ENCODE data around the gene UPK3BL1. TPM values are rescaled to one million over a fixed set of nuclear protein-coding genes. Genes with fewer than 3 reads are reported as not detected.
"Not testable (repeated sequence)": the region's sequence is repeated elsewhere in the genome, so short reads cannot be mapped to it uniquely, and the experiment has no call there.

UPK3BL1 gene
- total and polyA plus RNA-seq, 2 of the 4 experiments (the other 2 are of a cell fraction): 1.6 to 21.1 TPM

DNA sequence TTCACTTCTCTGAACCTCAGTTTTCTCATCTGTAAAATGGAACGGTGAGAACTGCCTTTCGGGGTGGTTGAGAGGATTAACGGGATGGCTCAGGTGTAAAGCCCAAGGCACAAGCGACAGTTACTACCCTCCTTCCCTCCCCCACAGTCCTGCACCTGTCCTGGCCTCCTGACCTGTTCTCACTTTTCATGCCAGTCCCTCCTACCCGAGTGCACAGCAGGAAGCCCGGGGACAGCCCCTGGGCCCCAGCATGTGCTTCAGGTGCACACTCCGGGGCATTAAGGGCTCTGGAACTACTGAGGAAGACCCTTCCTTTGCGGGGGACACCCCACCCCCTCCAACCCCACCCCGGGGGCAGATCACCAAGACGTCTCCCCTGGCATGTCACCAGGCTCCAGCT, 26.7 kb downstream of the UPK3BL1 start:
- H3K18ac ChIP-seq (ENCODE audit: low read depth, low read length); H4K8ac ChIP-seq (ENCODE audit: low read depth in 2 of 2, low read length in 2 of 2); H3K4me1 ChIP-seq (ENCODE audit: control insufficient read depth, insufficient read depth, low read length); intact Hi-C loops (cut with micrococcal nuclease); POLR2A ChIA-PET (ENCODE audit: unreplicated experiment); H2AK9ac ChIP-seq (replicated peaks; ENCODE audit: low read depth, low read length, poor library complexity); H3K79me1 ChIP-seq (ENCODE audit: low read depth in 1 of 2, low read length in 2 of 2); DNase-seq; H3K36me3 ChIP-seq (ENCODE audit: control insufficient read depth, insufficient read depth, low read length); H2BK5ac ChIP-seq (ENCODE audit: low read depth, low read length, poor library complexity, severe bottlenecking); H3K4me2 ChIP-seq (ENCODE audit: low read depth, low read length); H3K27me3 ChIP-seq (ENCODE audit: control insufficient read depth, insufficient read depth, low read length); H3K9me1 ChIP-seq (ENCODE audit: insufficient read depth, low read length); H3K9me3 ChIP-seq (ENCODE audit: control insufficient read depth, insufficient read depth, low read length); H3K56ac ChIP-seq (ENCODE audit: extremely low read depth, insufficient read depth, low read length); H2AFZ ChIP-seq (replicated peaks; ENCODE audit: low read length, poor library complexity); H3K9ac ChIP-seq (ENCODE audit: low read depth, low read length); H3K4ac ChIP-seq (ENCODE audit: low read depth, low read length); H4K20me1 ChIP-seq (ENCODE audit: insufficient read depth, low read length); BruUV-seq (replicated peaks); CTCF ChIA-PET; H4K91ac ChIP-seq (ENCODE audit: insufficient read depth, low read depth, low read length); H3K23ac ChIP-seq (ENCODE audit: low read depth, low read length); ATAC-seq (ENCODE audit: low read depth); H4K5ac ChIP-seq (ENCODE audit: low read depth, low read length); H3K27ac ChIP-seq (ENCODE audit: insufficient read depth, low read length); dilution Hi-C loops (cut with HindIII; ENCODE audit: low sequenced_read_pairs, unreplicated experiment); H3K4me3 ChIP-seq (ENCODE audit: insufficient read depth, low read depth, low read length); in situ Hi-C loops (cut with MboI; ENCODE audit: low sequenced_read_pairs); H2BK15ac ChIP-seq (ENCODE audit: low read depth, low read length); H3K14ac ChIP-seq (replicated peaks; ENCODE audit: low read depth, low read length); H2BK120ac ChIP-seq (ENCODE audit: low read depth, low read length); H2BK20ac ChIP-seq (ENCODE audit: low read depth, low read length); H2AK5ac ChIP-seq (ENCODE audit: low read depth, low read length): not testable (repeated sequence)
- WGBS, 2 experiments (ENCODE audit: extremely low coverage in 2 of 2, insufficient read length in 1 of 2): no CpG with 5 or more reads among the region's 10 CpGs

DNA sequence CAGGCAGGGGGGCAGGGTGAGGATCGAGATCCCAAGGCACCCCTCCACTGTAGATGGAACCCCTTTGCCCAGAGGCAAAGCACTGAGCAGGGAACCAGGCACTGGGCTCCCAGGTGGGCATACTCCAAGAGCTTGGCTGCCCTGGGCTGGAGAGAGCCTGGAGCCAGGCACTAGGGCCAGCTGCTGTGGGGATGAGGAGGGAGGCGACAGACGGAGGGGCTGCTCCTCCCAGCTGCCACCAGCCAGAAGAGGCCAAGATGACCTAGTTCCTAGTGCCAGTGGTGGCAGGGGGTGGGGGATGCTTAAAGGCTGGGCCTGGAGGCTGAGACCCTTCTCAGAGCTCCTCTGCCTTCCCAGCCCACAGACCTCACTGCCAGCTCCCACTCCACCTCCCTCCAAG, 27.7 kb downstream of the UPK3BL1 start:
- H2AFZ ChIP-seq (replicated peaks; ENCODE audit: low read length, poor library complexity); H3K4me1 ChIP-seq (ENCODE audit: control insufficient read depth, insufficient read depth, low read length); H3K9me3 ChIP-seq (ENCODE audit: control insufficient read depth, insufficient read depth, low read length); DNase-seq; H4K8ac ChIP-seq (ENCODE audit: low read depth in 2 of 2, low read length in 2 of 2); H3K9ac ChIP-seq (ENCODE audit: low read depth, low read length); H3K56ac ChIP-seq (ENCODE audit: extremely low read depth, insufficient read depth, low read length); H3K79me1 ChIP-seq (ENCODE audit: low read depth in 1 of 2, low read length in 2 of 2); ATAC-seq (ENCODE audit: low read depth); H2AK9ac ChIP-seq (replicated peaks; ENCODE audit: low read depth, low read length, poor library complexity); H2BK15ac ChIP-seq (ENCODE audit: low read depth, low read length); H4K20me1 ChIP-seq (ENCODE audit: insufficient read depth, low read length); H3K23ac ChIP-seq (ENCODE audit: low read depth, low read length); H3K27ac ChIP-seq (ENCODE audit: insufficient read depth, low read length); H3K9me1 ChIP-seq (ENCODE audit: insufficient read depth, low read length); H4K91ac ChIP-seq (ENCODE audit: insufficient read depth, low read depth, low read length); H3K27me3 ChIP-seq (ENCODE audit: control insufficient read depth, insufficient read depth, low read length); H3K18ac ChIP-seq (ENCODE audit: low read depth, low read length); intact Hi-C loops (cut with micrococcal nuclease); H3K4me2 ChIP-seq (ENCODE audit: low read depth, low read length); H3K14ac ChIP-seq (replicated peaks; ENCODE audit: low read depth, low read length); H3K4ac ChIP-seq (ENCODE audit: low read depth, low read length); H2BK5ac ChIP-seq (ENCODE audit: low read depth, low read length, poor library complexity, severe bottlenecking); H2BK120ac ChIP-seq (ENCODE audit: low read depth, low read length); dilution Hi-C loops (cut with HindIII; ENCODE audit: low sequenced_read_pairs, unreplicated experiment); H2AK5ac ChIP-seq (ENCODE audit: low read depth, low read length); H3K4me3 ChIP-seq (ENCODE audit: insufficient read depth, low read depth, low read length); POLR2A ChIA-PET (ENCODE audit: unreplicated experiment); BruUV-seq (replicated peaks); CTCF ChIA-PET; in situ Hi-C loops (cut with MboI; ENCODE audit: low sequenced_read_pairs); H3K36me3 ChIP-seq (ENCODE audit: control insufficient read depth, insufficient read depth, low read length); H2BK20ac ChIP-seq (ENCODE audit: low read depth, low read length); H4K5ac ChIP-seq (ENCODE audit: low read depth, low read length): not testable (repeated sequence)
- no CpG with 5 or more reads among the region's 3 CpGs for WGBS, 2 experiments (ENCODE audit: extremely low coverage in 2 of 2, insufficient read length in 1 of 2)

Data from IMR-90 (cell line).